HepG2 (cell line): Measurements from ENCODE around the gene IP6K3. TPM values are rescaled to one million over a fixed set of nuclear protein-coding genes. Genes with fewer than 3 reads are reported as not detected.

Experiments
- ATAC-seq: fragments of 200-7000 bp; cut with Tn5 transposase; 3 replicates; pipeline ENCODE4 v1.9.1; 2020; ENCODE audit warnings: mild to moderate bottlenecking, moderate library complexity
- BruUV-seq: library from RNA; stranded (reverse); fragments of 400-500 nt; replicated peaks from 2 replicates; lab custom pipeline; 2021; lab: Mats Ljungman, UMichigan
- CTCF ChIA-PET: fragments of 300-600 bp; formaldehyde crosslinking; extraction: SDS; loops from one replicate; lab custom pipeline; 2021; ENCODE audit warnings: low total read pairs, inconsistent platforms, low intra/inter-chr PET ratio; lab: Yijun Ruan, JAX
- POLR2A ChIA-PET: fragments of 350-600 bp; sonication (Branson Sonifier 250); formaldehyde crosslinking; loops from one replicate; lab custom pipeline; 2020; ENCODE audit warnings: antibody characterized with exemption, inconsistent platforms; lab: Yijun Ruan, JAX
- DNase-seq: peaks from one replicate; pipeline ENCODE4 v3.0.0-alpha.2; 2015; ENCODE audit warnings: low spot score
- FAIRE-seq: peaks from 3 replicates; lab custom pipeline; 2011; peaks lifted over from hg19 to GRCh38; lab: Jason Lieb, UNC
- H2AFZ ChIP-seq: one replicate; pipeline ENCODE4 v1.6.1; 2011; ENCODE audit warnings: low read length, inconsistent platforms
- H3K27ac ChIP-seq: fragments of 300-600 bp; 3 replicates; pipeline ENCODE4 v1.8.0; 2011; ENCODE audit warnings: mixed run types, mild to moderate bottlenecking, mixed read lengths, low read length, inconsistent platforms; ENCODE audit not compliant: insufficient read depth; ENCODE audit errors: extremely low read length
- H3K27me3 ChIP-seq, 2 experiments: fragments of 200-600 bp in 1 of 2; 2 replicates in 1 of 2; 3 replicates in 1 of 2; pipeline versions ENCODE4 v1.6.0 to v1.8.0; 2011; ENCODE audit warnings: low read length in 2 of 2, mild to moderate bottlenecking in 2 of 2, moderate library complexity in 2 of 2, inconsistent platforms in 1 of 2; ENCODE audit not compliant: insufficient read depth in 2 of 2, control insufficient read depth in 1 of 2
- H3K36me3 ChIP-seq, 2 experiments: fragments of 200-600 bp in 1 of 2; replicated peaks in 1 of 2; 2 replicates in 1 of 2; 3 replicates in 1 of 2; pipeline versions ENCODE4 v1.5.1 to v1.8.0; 2011; ENCODE audit warnings: low read length in 2 of 2, inconsistent platforms in 1 of 2; ENCODE audit not compliant: insufficient read depth in 2 of 2, control insufficient read depth in 1 of 2
- H3K4me1 ChIP-seq: 2 replicates; pipeline ENCODE4 v1.5.1; 2012; ENCODE audit warnings: low read length, inconsistent platforms; ENCODE audit not compliant: insufficient read depth
- H3K4me2 ChIP-seq: 2 replicates; pipeline ENCODE4 v1.6.0; 2011; ENCODE audit warnings: low read depth, low read length, inconsistent platforms
- H3K4me3 ChIP-seq, 3 experiments: fragments of 200-600 bp in 1 of 3; sonication (generic), shearing (Covaris generic) in 1 of 3; replicated peaks in 1 of 3; 2 replicates each; pipeline ENCODE4 v1.5.1; 2011 to 2016; ENCODE audit warnings: low read length in 3 of 3, inconsistent platforms in 2 of 3, low read depth in 2 of 3, mild to moderate bottlenecking in 2 of 3, control low read depth in 1 of 3, mixed read lengths in 1 of 3; ENCODE audit not compliant: insufficient read depth in 1 of 3
- H3K79me2 ChIP-seq: one replicate; pipeline ENCODE4 v1.6.1; 2011; ENCODE audit warnings: low read length, inconsistent platforms; ENCODE audit not compliant: insufficient read depth
- H3K9ac ChIP-seq: 2 replicates; pipeline ENCODE4 v1.6.0; 2011; ENCODE audit warnings: mild to moderate bottlenecking, low read depth, low read length, inconsistent platforms; ENCODE audit not compliant: insufficient read depth
- H3K9me3 ChIP-seq: 2 replicates; pipeline ENCODE4 v1.5.1; 2012; ENCODE audit warnings: mild to moderate bottlenecking, low read length
- H4K20me1 ChIP-seq: 2 replicates; pipeline ENCODE4 v1.6.0; 2011; ENCODE audit warnings: inconsistent platforms, mild to moderate bottlenecking, low read length, moderate library complexity; ENCODE audit not compliant: insufficient read depth
- CHD2 ChIP-seq: IDR thresholded peaks from 2 replicates; pipeline ENCODE4 v1.6.1; 2011; ENCODE audit warnings: low read depth, low read length, improper control_type of control experiment
- GLI4 ChIP-seq: sonication (generic); formaldehyde crosslinking; IDR thresholded peaks from 2 replicates; pipeline ENCODE4 v1.5.1; 2020; ENCODE audit warnings: missing genetic modification reagents, mild to moderate bottlenecking, moderate library complexity, borderline replicate concordance
- HMGXB3 ChIP-seq: sonication (generic); formaldehyde crosslinking; IDR thresholded peaks from 2 replicates; pipeline ENCODE4 v1.4.0; 2020; ENCODE audit warnings: missing genetic modification reagents, borderline replicate concordance
- MAX ChIP-seq: IDR thresholded peaks from 2 replicates; pipeline ENCODE4 v1.6.1; 2012; ENCODE audit warnings: inconsistent platforms
- PRDM10 ChIP-seq: sonication (generic); formaldehyde crosslinking; IDR thresholded peaks from 2 replicates; pipeline ENCODE4 v1.4.0; 2020; ENCODE audit warnings: low read depth, missing genetic modification reagents
- SMYD3 ChIP-seq: sonication (generic); formaldehyde crosslinking; IDR thresholded peaks from 2 replicates; pipeline ENCODE4 v1.8.1; 2023; ENCODE audit warnings: mild to moderate bottlenecking, missing genetic modification reagents
- ZBTB33 ChIP-seq: sonication (generic); formaldehyde crosslinking; IDR thresholded peaks from 2 replicates; pipeline ENCODE4 v1.4.0; 2020; ENCODE audit warnings: missing genetic modification reagents
- ZBTB34 ChIP-seq: sonication (generic); formaldehyde crosslinking; IDR thresholded peaks from 2 replicates; pipeline ENCODE4 v1.8.0; 2022; ENCODE audit warnings: mild to moderate bottlenecking, missing genetic modification reagents
- ZFP62 ChIP-seq: sonication (generic); formaldehyde crosslinking; IDR thresholded peaks from 2 replicates; pipeline ENCODE4 v1.4.0; 2020; ENCODE audit warnings: missing genetic modification reagents
- WGBS: methylation state at CpG from one replicate; pipeline ENCODE4 v1.1.6; 2017; ENCODE audit warnings: low lambda C conversion rate; 5-methylcytosine and 5-hydroxymethylcytosine counted together
- in situ Hi-C: cut with HindIII; loops from 2 replicates; pipeline ENCODE4 v1.10.0; 2017; ENCODE audit warnings: low pct_unique_long_range_greater_than_20kb; ENCODE audit not compliant: extremely low pct_ligation_motif_present
- intact Hi-C: fragments of 100-400 bp; cut with micrococcal nuclease; formaldehyde crosslinking; loops from one replicate; pipeline ENCODE4 v1.10.0; 2022; ENCODE audit not compliant: unreplicated experiment
- polyA plus RNA-seq, 8 experiments: library from polyadenylated mRNA; depleted of rRNA in 3 of 8; stranded (reverse) in 7 of 8; unstranded in 1 of 8; fragments of >200 nt; fragmentation: Illumina TruSeq in 4 of 8; extraction: Trizol in 4 of 8; gene quantifications; 2 replicates each; pipeline versions ENCODE4 v1.2.1 to v1.2.3, GENCODE V29; 2011 to 2016; ENCODE audit warnings: low read depth in 4 of 8, missing spikeins in 1 of 8, mixed read lengths in 1 of 8; ENCODE audit not compliant: insufficient read depth in 1 of 8
- total RNA-seq, 5 experiments: library from RNA; depleted of rRNA; stranded (reverse); fragments of >200 nt; fragmentation: Illumina TruSeq; extraction: Trizol; gene quantifications; 2 replicates each; pipeline ENCODE4 v1.2.3, GENCODE V29; 2016; ENCODE audit warnings: low read depth in 1 of 5

Gene IP6K3
- total and polyA plus RNA-seq, 2 of the 13 experiments (the other 11 are each of a cell fraction or from before 2014, with no cell fraction given) = 0.11 to 0.18 TPM

GRCh38 chr6:33710296-33711121 lies 36.2 kb downstream of the IP6K3 start:
- Histone ChIP-seq H2AFZ (no peak overlapping the region), H4K20me1 (no peaks in the 10 kb centered on the region; the same call in 1 of the 2 replicates), H3K27me3 (no peaks in the 10 kb centered on the region; a peak in 1 of 5 replicates), H3K4me2 (peak overlapping the region; percentile 85), H3K79me2 (peaks cover 17% of the 10 kb centered on the region), H3K9me3 (no peaks in the 10 kb centered on the region), H3K9ac (peak overlapping the region; percentile 93), H3K36me3 (peaks cover 3 to 23% of the 10 kb centered on the region in 2 experiments; a peak in 4 of 5 replicates), H3K27ac (peak overlapping the region; percentile 93), H3K4me1 (peaks cover 61% of the 10 kb centered on the region), H3K4me3 (peak overlapping the region; percentile 75 to 83 (median 75))
- ChIA-PET CTCF (interaction anchor here (1.8 kb wide), 1 partner anchor 52 kb away, joined by 13 read pairs; no protein-coding TSS in a partner anchor), POLR2A (interaction anchor here (0.8 to 2.6 kb wide), 30 partner anchors 9 to 739 kb away, joined by 3 to 61 read pairs (median 9); partner anchors contain the start of genes BAK1, IP6K3, LEMD2 and ZBTB22)
- BruUV-seq = TSS peak; percentile 58
- peak; percentile 9; the same call in 2 of the 3 replicates for ATAC-seq
- FAIRE-seq = no peak
- in situ Hi-C loops (loop anchor here (5.0 kb wide), 1 partner anchor 52 kb away; no protein-coding TSS in a partner anchor), intact Hi-C loops (loop anchor here (1.0 kb wide), 2 partner anchors 34 to 52 kb away; no protein-coding TSS in a partner anchor)
- peak; percentile 31 for DNase-seq
- WGBS = 83% methylated on average over 15 of the region's 15 CpGs
- no peak for TF ChIP-seq CHD2
- peak; percentile 90 for TF ChIP-seq ZBTB33 (CRISPR knock-in tag)
- TF ChIP-seq GLI4 (CRISPR knock-in tag) = 0 out of 2 replicates have a peak, but pooled peaks have one; percentile 50
- TF ChIP-seq PRDM10 = no peak
- TF ChIP-seq ZFP62 (CRISPR knock-in tag) = no peak
- peak; percentile 50; the same call in 1 of the 2 replicates for TF ChIP-seq MAX
- no peak for TF ChIP-seq HMGXB3
- TF ChIP-seq ZBTB34 (CRISPR knock-in tag) = peak; percentile 43; the same call in 1 of the 2 replicates
- TF ChIP-seq SMYD3 (CRISPR knock-in tag) = 0 out of 2 replicates have a peak, but pooled peaks have one; percentile 47
